DOHH2 (cell line): Measurements from ENCODE around the gene MYOG.

Experiments used
- H3F3A ChIP-seq: fragments of 200-600 bp; sonication (generic), shearing (Covaris generic); 2 replicates; pipeline ENCODE4 v1.6.0; 2016; ENCODE audit warnings: antibody characterized with exemption, mild to moderate bottlenecking; ENCODE audit not compliant: control insufficient read depth, insufficient read depth
- H3K27ac ChIP-seq: fragments of 200-600 bp; sonication (generic); 2 replicates; pipeline ENCODE4 v1.5.1; 2014; ENCODE audit warnings: low read depth, mild to moderate bottlenecking, low read length, moderate library complexity
- H3K27me3 ChIP-seq: fragments of 200-600 bp; sonication (generic); 2 replicates; pipeline ENCODE4 v1.6.1; 2014; ENCODE audit warnings: mild to moderate bottlenecking, low read length, mixed read lengths; ENCODE audit not compliant: control insufficient read depth
- H3K36me3 ChIP-seq: fragments of 200-600 bp; sonication (generic); 2 replicates; pipeline ENCODE4 v1.6.1; 2014; ENCODE audit warnings: mild to moderate bottlenecking, low read length, moderate library complexity, mixed read lengths; ENCODE audit not compliant: control insufficient read depth
- H3K4me1 ChIP-seq: fragments of 200-600 bp; sonication (generic); 2 replicates; pipeline ENCODE4 v1.6.1; 2014; ENCODE audit warnings: mild to moderate bottlenecking, low read length, mixed read lengths; ENCODE audit not compliant: control insufficient read depth
- H3K4me2 ChIP-seq: fragments of 200-600 bp; sonication (generic); 2 replicates; pipeline ENCODE4 v1.6.0; 2014; ENCODE audit warnings: mild to moderate bottlenecking, low read length, moderate library complexity
- H3K4me3 ChIP-seq: fragments of 200-600 bp; sonication (generic); 2 replicates; pipeline ENCODE4 v1.5.1; 2014; ENCODE audit warnings: mild to moderate bottlenecking, low read length, mixed read lengths
- H3K79me2 ChIP-seq: fragments of 200-600 bp; sonication (generic); 2 replicates; pipeline ENCODE4 v1.6.1; 2014; ENCODE audit warnings: mild to moderate bottlenecking, low read length, mixed read lengths; ENCODE audit not compliant: control insufficient read depth
- H3K9me2 ChIP-seq: fragments of 200-600 bp; sonication (generic); replicated peaks from 2 replicates; pipeline ENCODE4 v1.6.1; 2014; ENCODE audit warnings: mild to moderate bottlenecking, low read length, mixed read lengths; ENCODE audit not compliant: control insufficient read depth
- H3K9me3 ChIP-seq: fragments of 200-600 bp; sonication (generic); 2 replicates; pipeline ENCODE4 v1.6.1; 2014; ENCODE audit warnings: antibody characterized with exemption, low read length, mixed read lengths; ENCODE audit not compliant: control insufficient read depth, insufficient read depth
- H4K20me1 ChIP-seq: fragments of 200-600 bp; sonication (generic); 2 replicates; pipeline ENCODE4 v1.6.0; 2014; ENCODE audit warnings: low read depth, mild to moderate bottlenecking, antibody characterized with exemption, low read length, moderate library complexity; ENCODE audit not compliant: control insufficient read depth, insufficient read depth
- EZH2phosphoT487 ChIP-seq: fragments of 200-600 bp; sonication (generic); IDR thresholded peaks from 2 replicates; pipeline ENCODE4 v1.6.1; 2017; ENCODE audit warnings: borderline replicate concordance, mild to moderate bottlenecking, antibody characterized with exemption, low read length, moderate library complexity, mixed read lengths
- TF ChIP-seq, protein P1 (sequence below): fragments of 200-600 bp; sonication (generic); IDR thresholded peaks from one replicate; pipeline ENCODE4 v1.5.1; 2014; ENCODE audit warnings: antibody characterized with exemption, mild to moderate bottlenecking, low read depth, low read length; ENCODE audit not compliant: poor library complexity, severe bottlenecking

The MYOG gene

DNA sequence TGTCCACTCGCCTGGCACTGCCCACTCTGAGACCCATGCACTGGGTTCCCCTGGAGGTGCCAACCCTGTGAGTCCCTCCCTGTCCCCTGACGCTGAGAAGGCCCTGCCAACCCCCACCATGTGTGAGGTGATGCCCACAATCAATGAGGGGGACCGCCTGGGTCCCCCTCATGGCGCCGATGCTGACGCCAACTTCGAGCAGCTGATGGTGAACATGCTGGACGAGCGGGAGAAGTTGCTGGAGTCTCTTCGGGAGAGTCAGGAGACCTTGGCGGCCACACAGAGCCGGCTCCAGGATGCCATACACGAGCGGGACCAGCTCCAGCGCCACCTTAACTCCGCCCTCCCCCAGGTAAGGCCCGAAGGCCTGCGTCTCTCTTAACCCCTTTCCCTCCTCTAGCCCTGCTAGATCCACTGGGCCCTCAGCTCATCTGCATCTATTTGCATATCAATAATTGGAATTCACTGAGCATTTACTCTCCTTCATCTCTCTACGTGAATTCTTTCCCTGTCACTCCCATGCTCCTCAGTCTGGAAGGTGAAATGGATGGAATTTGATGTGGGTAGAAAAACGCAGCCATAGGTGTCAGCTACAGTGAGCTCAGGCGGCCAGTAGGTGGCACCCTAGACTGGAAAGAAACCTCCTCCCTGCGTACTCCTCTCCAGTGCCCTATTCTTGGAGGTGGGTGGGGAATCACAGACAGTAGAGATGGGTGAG is 46.8 kb downstream of the MYOG start:
- Histone ChIP-seq H3K27me3 (peaks cover 7% of the 10 kb centered on the region; the same call in 1 of the 2 replicates), H3K9me3 (no peaks in the 10 kb centered on the region), H3K4me1 (no peaks in the 10 kb centered on the region), H3K36me3 (no peaks in the 10 kb centered on the region), H3K4me3 (no peak overlapping the region), H3K9me2 (no peaks in the 10 kb centered on the region), H3K79me2 (no peaks in the 10 kb centered on the region), H3F3A (no peaks in the 10 kb centered on the region), H3K4me2 (no peak overlapping the region), H3K27ac (no peak overlapping the region), H4K20me1 (no peaks in the 10 kb centered on the region)
- TF ChIP-seq, protein P1, sequence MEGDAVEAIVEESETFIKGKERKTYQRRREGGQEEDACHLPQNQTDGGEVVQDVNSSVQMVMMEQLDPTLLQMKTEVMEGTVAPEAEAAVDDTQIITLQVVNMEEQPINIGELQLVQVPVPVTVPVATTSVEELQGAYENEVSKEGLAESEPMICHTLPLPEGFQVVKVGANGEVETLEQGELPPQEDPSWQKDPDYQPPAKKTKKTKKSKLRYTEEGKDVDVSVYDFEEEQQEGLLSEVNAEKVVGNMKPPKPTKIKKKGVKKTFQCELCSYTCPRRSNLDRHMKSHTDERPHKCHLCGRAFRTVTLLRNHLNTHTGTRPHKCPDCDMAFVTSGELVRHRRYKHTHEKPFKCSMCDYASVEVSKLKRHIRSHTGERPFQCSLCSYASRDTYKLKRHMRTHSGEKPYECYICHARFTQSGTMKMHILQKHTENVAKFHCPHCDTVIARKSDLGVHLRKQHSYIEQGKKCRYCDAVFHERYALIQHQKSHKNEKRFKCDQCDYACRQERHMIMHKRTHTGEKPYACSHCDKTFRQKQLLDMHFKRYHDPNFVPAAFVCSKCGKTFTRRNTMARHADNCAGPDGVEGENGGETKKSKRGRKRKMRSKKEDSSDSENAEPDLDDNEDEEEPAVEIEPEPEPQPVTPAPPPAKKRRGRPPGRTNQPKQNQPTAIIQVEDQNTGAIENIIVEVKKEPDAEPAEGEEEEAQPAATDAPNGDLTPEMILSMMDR, result peak; percentile 96
- TF ChIP-seq EZH2phosphoT487, result no peak

DNA sequence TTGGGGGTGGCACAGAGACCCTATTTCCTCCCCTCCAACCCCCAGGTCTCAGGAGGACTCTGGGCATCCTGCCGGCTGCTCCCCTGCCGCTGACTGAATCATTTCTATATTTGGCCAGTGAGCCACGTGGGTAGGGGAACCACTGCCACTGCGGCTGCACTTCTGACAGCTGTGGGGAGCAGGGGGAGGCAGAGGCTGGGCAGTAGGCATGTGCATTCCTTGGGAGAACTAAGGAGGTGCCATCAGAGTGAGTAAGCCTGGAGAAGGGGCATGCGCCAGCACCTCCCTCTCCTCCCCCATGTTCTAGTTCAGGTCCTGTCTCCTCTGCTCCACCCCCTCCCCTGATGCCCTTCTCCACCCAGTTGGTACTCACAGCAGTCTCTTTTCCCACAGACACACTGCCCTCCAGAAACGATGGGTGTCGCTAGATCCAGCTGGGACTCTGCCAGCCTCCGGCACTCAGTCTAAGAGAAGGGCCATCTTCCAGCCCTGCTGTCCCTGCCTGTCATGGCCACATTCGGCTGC is 47.5 kb downstream of the MYOG start:
- no peak for TF ChIP-seq EZH2phosphoT487
- TF ChIP-seq, protein P1, result no peak
- H3K4me1 ChIP-seq, result no peaks in the 10 kb centered on the region
- no peaks in the 10 kb centered on the region for H3K9me2 ChIP-seq
- no peaks in the 10 kb centered on the region for H3K36me3 ChIP-seq
- no peak overlapping the region for H3K27ac ChIP-seq
- peaks cover 7% of the 10 kb centered on the region; the same call in 1 of the 2 replicates for H3K27me3 ChIP-seq
- no peak overlapping the region for H3K4me2 ChIP-seq
- no peak overlapping the region for H3K4me3 ChIP-seq
- H3K79me2 ChIP-seq, result no peaks in the 10 kb centered on the region
- H3K9me3 ChIP-seq, result no peaks in the 10 kb centered on the region
- H3F3A ChIP-seq, result no peaks in the 10 kb centered on the region
- no peaks in the 10 kb centered on the region for H4K20me1 ChIP-seq

DNA sequence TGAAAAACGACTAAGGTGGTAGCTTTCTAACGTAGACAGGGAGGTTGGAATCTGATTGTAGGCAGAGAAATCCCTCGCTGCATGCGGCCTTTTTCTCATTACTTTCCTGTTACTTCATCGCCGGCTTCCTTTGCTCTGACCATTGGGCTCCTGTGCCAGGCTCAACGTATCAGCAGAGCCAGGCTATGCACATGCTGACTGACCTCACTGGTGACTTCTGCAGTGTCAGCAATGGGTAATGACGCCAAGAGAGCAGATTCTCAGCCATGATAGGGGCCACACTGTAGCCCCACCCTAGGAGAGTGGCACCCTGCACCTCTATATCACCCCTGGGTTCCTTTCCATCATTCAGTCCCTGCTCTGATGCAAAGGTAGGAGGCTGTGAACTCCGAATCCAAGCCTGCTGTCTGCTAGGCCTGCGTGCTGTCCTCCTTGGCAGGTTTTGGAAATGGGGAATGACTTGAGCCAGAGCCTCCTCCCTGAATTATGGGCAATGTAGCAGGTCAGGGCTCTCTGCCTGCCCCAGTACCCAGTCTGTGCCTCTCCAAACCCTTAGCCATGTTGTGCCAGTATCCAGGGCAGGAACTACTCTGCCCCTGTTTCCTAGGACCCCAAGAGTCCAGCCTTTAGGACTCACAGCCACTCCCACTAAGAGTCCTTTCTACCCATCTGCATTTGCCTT is 48.2 kb downstream of the MYOG start:
- Histone ChIP-seq H3K4me2 (no peak overlapping the region), H3K4me3 (no peak overlapping the region)
- no peak for TF ChIP-seq EZH2phosphoT487
- TF ChIP-seq, protein P1, result no peak

More for the DNA sequence above, 48.2 kb downstream of the MYOG start:
- H3K36me3 ChIP-seq, result no peaks in the 10 kb centered on the region
- H3K9me2 ChIP-seq, result no peaks in the 10 kb centered on the region
- H3K9me3 ChIP-seq, result no peaks in the 10 kb centered on the region
- H4K20me1 ChIP-seq, result no peaks in the 10 kb centered on the region
- H3K4me1 ChIP-seq, result no peaks in the 10 kb centered on the region
- no peaks in the 10 kb centered on the region for H3F3A ChIP-seq
- peaks cover 7% of the 10 kb centered on the region; the same call in 1 of the 2 replicates for H3K27me3 ChIP-seq
- no peaks in the 10 kb centered on the region for H3K79me2 ChIP-seq
- no peak overlapping the region for H3K27ac ChIP-seq
